ENCODE measurements around the gene PTPN7.

Gene PTPN7

DNA sequence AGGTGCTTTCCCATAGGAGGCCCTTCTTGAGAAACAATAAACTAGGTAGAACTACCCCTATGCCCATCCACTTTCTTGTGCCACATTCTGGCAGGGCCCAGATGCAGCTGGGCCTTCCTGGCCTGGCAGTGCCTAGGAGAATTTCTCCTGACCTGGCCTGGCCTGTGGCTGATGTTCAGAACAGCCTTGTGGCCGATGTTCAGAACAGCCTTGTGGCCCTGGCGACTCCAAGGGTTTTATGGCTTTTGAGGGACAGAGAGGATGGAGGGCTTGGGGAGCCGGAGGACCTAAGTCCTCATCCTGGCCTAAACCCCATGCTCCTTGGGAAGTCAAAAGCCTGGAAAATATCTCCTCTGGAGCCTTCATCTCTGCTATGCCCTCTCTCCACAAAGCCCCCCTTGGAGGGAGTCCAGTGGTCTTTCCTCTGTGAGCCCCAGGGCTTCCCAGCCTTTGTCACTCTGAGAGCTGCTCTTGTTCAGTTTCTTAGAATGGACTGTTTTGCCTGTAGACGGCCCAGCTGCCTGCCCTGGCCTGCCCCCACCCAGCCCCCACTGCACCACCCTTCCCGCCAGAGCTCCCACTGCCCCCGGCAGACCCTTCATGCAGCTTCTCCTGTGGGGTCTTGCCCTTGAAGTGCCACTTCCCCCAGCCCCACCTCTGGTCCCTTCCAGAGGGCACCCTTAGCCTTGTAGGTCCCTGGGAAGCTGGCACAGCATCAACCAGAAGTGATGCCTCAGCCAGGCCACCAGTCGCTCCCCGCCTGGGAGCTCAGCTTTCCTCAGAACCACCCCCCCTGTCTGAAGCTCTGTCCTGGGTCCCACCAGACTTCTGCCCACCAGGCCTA lies 30.7 kb downstream of the PTPN7 start:
- no peak for DNase-seq (ENCODE audit: low spot score)
- TF ChIP-seq, protein P1, sequence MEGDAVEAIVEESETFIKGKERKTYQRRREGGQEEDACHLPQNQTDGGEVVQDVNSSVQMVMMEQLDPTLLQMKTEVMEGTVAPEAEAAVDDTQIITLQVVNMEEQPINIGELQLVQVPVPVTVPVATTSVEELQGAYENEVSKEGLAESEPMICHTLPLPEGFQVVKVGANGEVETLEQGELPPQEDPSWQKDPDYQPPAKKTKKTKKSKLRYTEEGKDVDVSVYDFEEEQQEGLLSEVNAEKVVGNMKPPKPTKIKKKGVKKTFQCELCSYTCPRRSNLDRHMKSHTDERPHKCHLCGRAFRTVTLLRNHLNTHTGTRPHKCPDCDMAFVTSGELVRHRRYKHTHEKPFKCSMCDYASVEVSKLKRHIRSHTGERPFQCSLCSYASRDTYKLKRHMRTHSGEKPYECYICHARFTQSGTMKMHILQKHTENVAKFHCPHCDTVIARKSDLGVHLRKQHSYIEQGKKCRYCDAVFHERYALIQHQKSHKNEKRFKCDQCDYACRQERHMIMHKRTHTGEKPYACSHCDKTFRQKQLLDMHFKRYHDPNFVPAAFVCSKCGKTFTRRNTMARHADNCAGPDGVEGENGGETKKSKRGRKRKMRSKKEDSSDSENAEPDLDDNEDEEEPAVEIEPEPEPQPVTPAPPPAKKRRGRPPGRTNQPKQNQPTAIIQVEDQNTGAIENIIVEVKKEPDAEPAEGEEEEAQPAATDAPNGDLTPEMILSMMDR (IDR thresholded peaks at IDR 0.05; ENCODE audit: extremely low read depth, missing control alignments) = no peak

DNA sequence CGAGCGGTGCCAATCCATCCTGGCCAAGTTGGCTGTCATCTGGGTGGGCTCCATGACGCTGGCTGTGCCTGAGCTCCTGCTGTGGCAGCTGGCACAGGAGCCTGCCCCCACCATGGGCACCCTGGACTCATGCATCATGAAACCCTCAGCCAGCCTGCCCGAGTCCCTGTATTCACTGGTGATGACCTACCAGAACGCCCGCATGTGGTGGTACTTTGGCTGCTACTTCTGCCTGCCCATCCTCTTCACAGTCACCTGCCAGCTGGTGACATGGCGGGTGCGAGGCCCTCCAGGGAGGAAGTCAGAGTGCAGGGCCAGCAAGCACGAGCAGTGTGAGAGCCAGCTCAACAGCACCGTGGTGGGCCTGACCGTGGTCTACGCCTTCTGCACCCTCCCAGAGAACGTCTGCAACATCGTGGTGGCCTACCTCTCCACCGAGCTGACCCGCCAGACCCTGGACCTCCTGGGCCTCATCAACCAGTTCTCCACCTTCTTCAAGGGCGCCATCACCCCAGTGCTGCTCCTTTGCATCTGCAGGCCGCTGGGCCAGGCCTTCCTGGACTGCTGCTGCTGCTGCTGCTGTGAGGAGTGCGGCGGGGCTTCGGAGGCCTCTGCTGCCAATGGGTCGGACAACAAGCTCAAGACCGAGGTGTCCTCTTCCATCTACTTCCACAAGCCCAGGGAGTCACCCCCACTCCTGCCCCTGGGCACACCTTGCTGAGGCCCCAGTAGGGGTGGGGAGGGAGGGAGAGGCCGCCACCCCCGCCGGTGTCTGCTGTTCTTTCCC lies 32.4 kb downstream of the PTPN7 start:
- TF ChIP-seq, protein P1 (IDR thresholded peaks at IDR 0.05; ENCODE audit: extremely low read depth, missing control alignments) = no peak

DNA sequence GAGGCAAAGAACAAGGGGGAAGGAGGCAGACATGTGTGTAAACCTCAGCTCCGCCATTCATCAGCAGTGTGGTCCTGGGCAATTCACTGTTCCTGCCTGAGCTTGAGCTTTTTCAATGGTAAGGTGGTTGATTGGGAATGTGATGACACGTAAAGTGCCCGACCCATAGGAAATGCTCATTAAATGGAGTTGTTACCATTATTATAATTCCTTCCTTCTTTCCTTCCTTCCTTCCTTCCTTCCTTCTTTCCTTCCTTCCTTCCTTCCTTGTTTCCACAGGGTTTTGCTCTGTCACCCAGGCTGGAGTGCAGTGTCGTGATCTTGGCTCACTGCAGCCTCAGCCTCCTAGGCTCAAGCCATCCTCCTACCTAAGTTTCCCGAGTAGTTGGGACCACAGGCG lies 33.3 kb downstream of the PTPN7 start:
- DNase-seq (ENCODE audit: low spot score) = no peak
- TF ChIP-seq, protein P1 (IDR thresholded peaks at IDR 0.05; ENCODE audit: extremely low read depth, missing control alignments) = no peak

More for the DNA sequence above, 32.4 kb downstream of the PTPN7 start:
- no peak for DNase-seq (ENCODE audit: low spot score)

DNA sequence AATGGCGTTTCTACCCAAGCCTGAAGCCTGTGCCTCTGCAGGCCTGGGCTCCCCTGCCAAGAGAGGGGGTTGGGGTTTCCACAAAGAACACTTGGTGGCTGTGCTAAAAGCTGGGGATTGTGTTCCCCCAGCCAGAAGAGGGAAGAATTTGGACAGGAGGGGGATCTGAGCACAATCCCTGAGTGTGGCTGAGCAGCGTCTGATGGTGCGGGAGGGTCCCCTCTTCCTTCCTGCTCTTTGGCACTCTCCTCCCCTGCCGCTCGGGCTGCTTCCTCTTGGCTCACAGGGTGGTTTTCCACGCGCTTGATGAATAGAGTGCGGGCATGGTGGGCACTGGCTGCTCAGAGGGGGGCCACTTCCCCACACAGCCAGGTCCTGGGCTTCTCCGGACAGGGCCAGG lies 34.0 kb downstream of the PTPN7 start:
- TF ChIP-seq, protein P1 (IDR thresholded peaks at IDR 0.05; ENCODE audit: extremely low read depth, missing control alignments) = no peak
- DNase-seq (ENCODE audit: low spot score) = no peak

DNA sequence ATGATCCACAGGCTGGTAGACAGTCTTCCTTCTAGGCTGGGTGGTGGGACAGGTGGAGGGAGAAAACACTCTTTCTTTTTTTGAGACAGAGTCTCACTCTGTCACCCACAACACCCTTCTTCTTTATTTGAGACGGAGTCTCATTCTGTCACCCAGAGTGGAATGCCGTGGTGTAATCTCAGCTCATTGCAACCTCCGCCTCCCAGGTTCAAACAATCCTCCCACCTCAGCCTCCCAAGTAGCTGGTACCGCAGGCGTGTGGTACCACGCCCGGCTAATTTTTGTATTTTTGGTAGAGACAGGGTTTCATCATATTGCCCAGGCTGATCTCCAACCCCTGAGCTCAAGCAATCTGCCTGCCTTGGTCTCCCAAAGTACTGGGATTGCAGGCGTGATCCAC lies 34.8 kb downstream of the PTPN7 start:
- TF ChIP-seq, protein P1 (IDR thresholded peaks at IDR 0.05; ENCODE audit: extremely low read depth, missing control alignments) = no peak
- no peak for DNase-seq (ENCODE audit: low spot score)

DNA sequence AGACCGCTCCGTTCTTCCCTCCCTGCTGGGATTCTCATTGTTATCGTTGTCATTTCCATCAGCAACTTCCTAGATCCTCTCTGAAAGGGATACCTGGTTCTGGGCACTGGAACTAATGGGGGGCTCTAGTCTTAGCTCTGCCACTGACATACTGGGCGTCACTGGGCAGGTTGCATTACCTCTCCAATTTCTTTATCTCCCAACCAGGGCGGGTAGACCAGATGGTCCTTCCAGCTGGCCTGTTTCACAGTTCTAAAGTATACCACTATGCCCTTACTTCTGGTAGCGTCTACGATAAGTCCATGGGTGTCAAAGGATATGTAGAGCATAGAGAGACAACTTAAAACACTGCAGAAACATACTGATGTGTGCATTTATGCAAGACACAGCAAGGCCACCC lies 36.3 kb downstream of the PTPN7 start:
- no peak for DNase-seq (ENCODE audit: low spot score)
- TF ChIP-seq, protein P1 (IDR thresholded peaks at IDR 0.05; ENCODE audit: extremely low read depth, missing control alignments) = no peak

DNA sequence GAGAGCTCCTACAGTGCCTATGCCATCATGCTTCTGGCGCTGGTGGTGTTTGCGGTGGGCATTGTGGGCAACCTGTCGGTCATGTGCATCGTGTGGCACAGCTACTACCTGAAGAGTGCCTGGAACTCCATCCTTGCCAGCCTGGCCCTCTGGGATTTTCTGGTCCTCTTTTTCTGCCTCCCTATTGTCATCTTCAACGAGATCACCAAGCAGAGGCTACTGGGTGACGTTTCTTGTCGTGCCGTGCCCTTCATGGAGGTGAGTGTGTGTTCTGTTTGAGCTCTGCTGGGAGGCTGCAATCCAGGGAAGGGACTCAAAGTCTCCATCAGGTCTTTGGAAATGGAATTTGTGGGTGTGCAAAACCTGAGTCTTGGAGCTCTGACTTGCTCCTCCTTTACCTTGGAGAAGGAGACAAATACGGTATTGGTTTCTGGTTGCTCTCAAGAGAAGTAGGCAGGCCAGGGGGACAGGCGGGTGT lies 37.0 kb downstream of the PTPN7 start:
- TF ChIP-seq, protein P1 (IDR thresholded peaks at IDR 0.05; ENCODE audit: extremely low read depth, missing control alignments) = no peak
- no peak for DNase-seq (ENCODE audit: low spot score)

All from GM20000 (cell line).